Common myeloid progenitor, CD34-positive (primary cell): Measurements from ENCODE around the gene PNKD.
"Not testable (repeated sequence)": the region's sequence is repeated elsewhere in the genome, so short reads cannot be mapped to it uniquely, and the experiment has no call there.

ENCODE experiments used
- CTCF ChIA-PET: fragments of 350-600 bp; sonication (Branson Sonifier 250); formaldehyde crosslinking; loops from one replicate; lab custom pipeline; 2021; ENCODE audit warnings: antibody characterized with exemption; lab: Charles Lee
- POLR2A ChIA-PET: fragments of 350-600 bp; sonication (Branson Sonifier 250); formaldehyde crosslinking; loops from one replicate; lab custom pipeline; 2021; ENCODE audit warnings: antibody characterized with exemption; lab: Charles Lee
- DNase-seq, 3 donors: peaks; one replicate each; pipeline versions ENCODE4 v3.0.0 to v3.0.0-alpha.2; 2013
- H3K27ac ChIP-seq, 2 experiments: 1 replicate in 1 of 2; 2 replicates in 1 of 2; pipeline ENCODE4 v1.7.0; 2013; ENCODE audit warnings: inconsistent platforms in 2 of 2, low read length in 2 of 2, mild to moderate bottlenecking in 2 of 2, low read depth in 1 of 2, moderate library complexity in 1 of 2; ENCODE audit not compliant: severe bottlenecking in 2 of 2, insufficient read depth in 1 of 2, poor library complexity in 1 of 2
- H3K27me3 ChIP-seq, 5 experiments: replicated peaks in 2 of 5; 1 replicate in 3 of 5; 2 replicates in 2 of 5; pipeline versions ENCODE4 v1.6.1 to v1.7.0; 2013; ENCODE audit warnings: low read length in 4 of 5, mild to moderate bottlenecking in 2 of 5, moderate library complexity in 2 of 5, inconsistent platforms in 1 of 5; ENCODE audit not compliant: insufficient read depth in 5 of 5, control insufficient read depth in 4 of 5
- H3K36me3 ChIP-seq, 4 experiments: 1 replicate in 2 of 4; 2 replicates in 2 of 4; pipeline versions ENCODE4 v1.6.1 to v1.7.0; 2013; ENCODE audit warnings: low read length in 3 of 4, control low read depth in 1 of 4, mild to moderate bottlenecking in 1 of 4; ENCODE audit not compliant: control insufficient read depth in 4 of 4, insufficient read depth in 4 of 4
- H3K4me1 ChIP-seq, 4 experiments: 1 replicate in 3 of 4; 2 replicates in 1 of 4; pipeline versions ENCODE4 v1.6.1 to v1.7.1; 2013; ENCODE audit warnings: low read length in 3 of 4, mild to moderate bottlenecking in 3 of 4, control low read depth in 1 of 4, inconsistent platforms in 1 of 4, moderate library complexity in 1 of 4; ENCODE audit not compliant: control insufficient read depth in 4 of 4, insufficient read depth in 4 of 4; ENCODE audit errors: control extremely low read depth in 1 of 4
- H3K4me3 ChIP-seq, 7 experiments: 1 replicate in 4 of 7; 2 replicates in 3 of 7; pipeline versions ENCODE4 v1.5.1 to v1.7.0; 2013; ENCODE audit warnings: mild to moderate bottlenecking in 7 of 7, low read length in 6 of 7, moderate library complexity in 6 of 7, inconsistent platforms in 2 of 7, low read depth in 2 of 7, control low read depth in 1 of 7; ENCODE audit not compliant: insufficient read depth in 4 of 7, control insufficient read depth in 1 of 7; ENCODE audit errors: extremely low read depth in 1 of 7
- H3K9me3 ChIP-seq, 5 experiments: 1 replicate in 4 of 5; 2 replicates in 1 of 5; pipeline versions ENCODE4 v1.6.1 to v1.7.1; 2013; ENCODE audit warnings: low read length in 4 of 5, mild to moderate bottlenecking in 2 of 5, inconsistent platforms in 1 of 5, low read depth in 1 of 5, moderate library complexity in 1 of 5; ENCODE audit not compliant: control insufficient read depth in 4 of 5, insufficient read depth in 2 of 5; ENCODE audit errors: control extremely low read depth in 1 of 5
- WGBS: methylation state at CpG from one replicate; pipeline ENCODE4 v1.1.5; 2013; ENCODE audit not compliant: insufficient coverage; 5-methylcytosine and 5-hydroxymethylcytosine counted together

Gene PNKD

GRCh38 chr2:218312267-218312756, 42.0 kb downstream of the PNKD start:
- CTCF ChIA-PET, result interaction anchor here (0.6 to 22.1 kb wide), 7 partner anchors 8 to 125 kb away, joined by 3 to 340 read pairs (median 4); no protein-coding TSS in a partner anchor
- no peak overlapping the region for H3K27ac ChIP-seq

GRCh38 chr2:218313356-218313755, 43.0 kb downstream of the PNKD start:
- POLR2A ChIA-PET, result no interaction called here
- Histone ChIP-seq H3K36me3 (peaks cover 0 to 5% (median 0%) of the 10 kb centered on the region in 4 experiments), H3K27ac (no peak overlapping the region), H3K27me3 (no peaks in the 10 kb centered on the region), H3K4me3 (no peak overlapping the region), H3K4me1 (peaks cover 15 to 50% (median 37%) of the 10 kb centered on the region in 4 experiments), H3K9me3 (no peaks in the 10 kb centered on the region)
- no peak for DNase-seq
- CTCF ChIA-PET, result interaction anchor here (0.8 to 22.1 kb wide), 4 partner anchors 9 to 17 kb away, joined by 4 to 340 read pairs (median 7); no protein-coding TSS in a partner anchor
- WGBS, result no CpG with 5 or more reads among the region's 1 CpG

More at GRCh38 chr2:218312267-218312756, 42.0 kb downstream of the PNKD start:
- Histone ChIP-seq H3K4me1 (peaks cover 14 to 47% (median 28%) of the 10 kb centered on the region in 4 experiments), H3K27me3 (no peaks in the 10 kb centered on the region), H3K9me3 (no peaks in the 10 kb centered on the region), H3K4me3 (no peak overlapping the region), H3K36me3 (no peaks in the 10 kb centered on the region)
- no peak for DNase-seq
- WGBS, result no CpG with 5 or more reads among the region's 2 CpGs
- POLR2A ChIA-PET, result interaction anchor here (0.6 kb wide), 1 partner anchor 64 kb away, joined by 3 read pairs; no protein-coding TSS in a partner anchor

GRCh38 chr2:218314764-218315163, 44.4 kb downstream of the PNKD start:
- not testable (repeated sequence) for H3K4me3 ChIP-seq

GRCh38 chr2:218315397-218315796, 45.1 kb downstream of the PNKD start:
- H3K27ac ChIP-seq, result peak overlapping the region; percentile 81 to 91
- H3K4me1 ChIP-seq, result peaks cover 15 to 54% (median 42%) of the 10 kb centered on the region in 4 experiments
- no peak overlapping the region for H3K4me3 ChIP-seq
- 80% methylated on average over 1 of the region's 8 CpGs for WGBS
- ChIA-PET CTCF (interaction anchor here (1.4 to 22.1 kb wide), 4 partner anchors 11 to 41 kb away, joined by 5 to 340 read pairs (median 14); partner anchors contain the start of gene CATIP), POLR2A (interaction anchor here (0.8 to 3.0 kb wide), 2 partner anchors 14 to 18 kb away, joined by 4 to 14 read pairs; no protein-coding TSS in a partner anchor)
- DNase-seq, result no peak
- peaks cover 0 to 11% (median 0%) of the 10 kb centered on the region in 4 experiments for H3K36me3 ChIP-seq
- no peaks in the 10 kb centered on the region for H3K9me3 ChIP-seq
- H3K27me3 ChIP-seq, result no peaks in the 10 kb centered on the region

More at GRCh38 chr2:218314764-218315163, 44.4 kb downstream of the PNKD start:
- H3K9me3 ChIP-seq, POLR2A ChIA-PET, H3K27me3 ChIP-seq, DNase-seq: not testable (repeated sequence)
- peak overlapping the region in 1 of 2 experiments; percentile 91 for H3K27ac ChIP-seq
- peaks cover 15 to 48% (median 38%) of the 10 kb centered on the region in 4 experiments for H3K4me1 ChIP-seq
- 100% methylated on average over 3 of the region's 4 CpGs for WGBS
- H3K36me3 ChIP-seq, result peaks cover 0 to 10% (median 0%) of the 10 kb centered on the region in 4 experiments
- CTCF ChIA-PET, result interaction anchor here (2.8 to 22.1 kb wide), 3 partner anchors 13 to 42 kb away, joined by 11 to 340 read pairs (median 16); partner anchors contain the start of gene CATIP

GRCh38 chr2:218317303-218317630, 46.9 kb downstream of the PNKD start:
- peaks cover 0 to 11% (median 0%) of the 10 kb centered on the region in 4 experiments for H3K36me3 ChIP-seq
- H3K4me3 ChIP-seq, result peak overlapping the region in 3 of 7 experiments; percentile 14 to 54 (median 26)
- H3K27ac ChIP-seq, result peak overlapping the region; percentile 81 to 91
- CTCF ChIA-PET, result interaction anchor here (0.8 to 22.1 kb wide), 11 partner anchors 10 to 47 kb away, joined by 3 to 340 read pairs (median 5); partner anchors contain the start of genes CATIP and PNKD
- no peaks in the 10 kb centered on the region for H3K27me3 ChIP-seq
- H3K9me3 ChIP-seq, result no peaks in the 10 kb centered on the region
- POLR2A ChIA-PET, result interaction anchor here (1.4 to 3.0 kb wide), 3 partner anchors 9 to 16 kb away, joined by 3 to 14 read pairs (median 4); no protein-coding TSS in a partner anchor
- peaks cover 18 to 71% (median 55%) of the 10 kb centered on the region in 4 experiments for H3K4me1 ChIP-seq
- WGBS, result 100% methylated on average over 1 of the region's 1 CpG
- no peak for DNase-seq

- Histone ChIP-seq H3K27ac (peak overlapping the region in 1 of 2 experiments; percentile 91), H3K36me3 (peaks cover 0 to 11% (median 0%) of the 10 kb centered on the region in 4 experiments), H3K4me1 (peaks cover 18 to 77% (median 61%) of the 10 kb centered on the region in 4 experiments), H3K9me3 (no peaks in the 10 kb centered on the region), H3K4me3 (peak overlapping the region in 1 of 7 experiments; percentile 14), H3K27me3 (no peaks in the 10 kb centered on the region)
- ChIA-PET CTCF (interaction anchor here (1.0 to 22.1 kb wide), 10 partner anchors 11 to 47 kb away, joined by 3 to 340 read pairs (median 5); partner anchors contain the start of genes CATIP and PNKD), POLR2A (interaction anchor here (1.4 to 3.0 kb wide), 2 partner anchors 9 to 16 kb away, joined by 3 to 14 read pairs; no protein-coding TSS in a partner anchor)
- no peak for DNase-seq
- 83% methylated on average over 4 of the region's 4 CpGs for WGBS
Measured at GRCh38 chr2:218317835-218318234, 47.5 kb downstream of the PNKD start.
